MM.1S (cell line): Measurements from ENCODE around the gene SDHB.

ENCODE experiments used
- CTCF ChIP-seq: fragments of 300-600 bp; sonication (generic); IDR thresholded peaks from 2 replicates; pipeline ENCODE4 v1.5.1; 2016; ENCODE audit warnings: antibody characterized with exemption, low read length, mixed read lengths
- EZH2 ChIP-seq: fragments of 300-600 bp; sonication (generic); optimal IDR thresholded peaks from 2 replicates; pipeline ENCODE3; 2017; ENCODE audit warnings: low read depth, mild to moderate bottlenecking, antibody characterized with exemption, low read length, mixed read lengths

GRCh38 chr1:17046334-17046657 lies 7.5 kb downstream of the SDHB start:
- TF ChIP-seq CTCF (no peak), EZH2 (no peak)
